Lower lobe of right lung (tissue), 2 donors: ENCODE data around the gene IQGAP2. TPM values are rescaled to one million over a fixed set of nuclear protein-coding genes. Genes with fewer than 3 reads are reported as not detected.

ENCODE experiments used
- ATAC-seq, 2 donors: fragments of 200-7000 bp; cut with Tn5 transposase; one replicate each; pipeline ENCODE4 v1.9.1; 2020 to 2022; ENCODE audit warnings: mild to moderate bottlenecking in 2 of 2, moderate library complexity in 2 of 2
- DNase-seq: peaks from one replicate; pipeline ENCODE4 v3.0.0-alpha.2; 2020
- H3K27ac ChIP-seq: fragments of 200-600 bp; one replicate; pipeline ENCODE4 v1.8.0; 2022
- H3K27me3 ChIP-seq: fragments of 200-600 bp; one replicate; pipeline ENCODE4 v1.8.0; 2022; ENCODE audit warnings: low read depth
- H3K36me3 ChIP-seq: fragments of 200-600 bp; one replicate; pipeline ENCODE4 v1.8.0; 2022; ENCODE audit warnings: mild to moderate bottlenecking
- H3K4me1 ChIP-seq: fragments of 200-600 bp; one replicate; pipeline ENCODE4 v1.8.0; 2022
- H3K4me3 ChIP-seq: fragments of 200-600 bp; one replicate; pipeline ENCODE4 v1.8.0; 2022; ENCODE audit warnings: mild to moderate bottlenecking
- H3K9me3 ChIP-seq: fragments of 200-600 bp; one replicate; pipeline ENCODE4 v1.8.0; 2022
- intact Hi-C: fragments of 100-400 bp; cut with DNase I; formaldehyde crosslinking; loops from one replicate; pipeline ENCODE4 v1.11.0; 2022
- total RNA-seq: library from RNA; stranded (reverse); fragmentation: NEBNext Ultra II Directional; extraction: Animal tissue kit (Norgen Biotek cat#: 25700); gene quantifications from one replicate; pipeline ENCODE4 v1.2.1, GENCODE V29; 2021
- TF ChIP-seq, protein P1 (sequence below): fragments of 200-600 bp; IDR thresholded peaks from one replicate; pipeline ENCODE4 v1.8.0; 2022; ENCODE audit warnings: antibody characterized with exemption, mild to moderate bottlenecking
- donor health status: DM: no; HTN: yes; CAD: no; lungs with severe emphysema.

IQGAP2 gene
- total RNA-seq, 1 donor from 2014 or later, result 42.0 TPM

DNA sequence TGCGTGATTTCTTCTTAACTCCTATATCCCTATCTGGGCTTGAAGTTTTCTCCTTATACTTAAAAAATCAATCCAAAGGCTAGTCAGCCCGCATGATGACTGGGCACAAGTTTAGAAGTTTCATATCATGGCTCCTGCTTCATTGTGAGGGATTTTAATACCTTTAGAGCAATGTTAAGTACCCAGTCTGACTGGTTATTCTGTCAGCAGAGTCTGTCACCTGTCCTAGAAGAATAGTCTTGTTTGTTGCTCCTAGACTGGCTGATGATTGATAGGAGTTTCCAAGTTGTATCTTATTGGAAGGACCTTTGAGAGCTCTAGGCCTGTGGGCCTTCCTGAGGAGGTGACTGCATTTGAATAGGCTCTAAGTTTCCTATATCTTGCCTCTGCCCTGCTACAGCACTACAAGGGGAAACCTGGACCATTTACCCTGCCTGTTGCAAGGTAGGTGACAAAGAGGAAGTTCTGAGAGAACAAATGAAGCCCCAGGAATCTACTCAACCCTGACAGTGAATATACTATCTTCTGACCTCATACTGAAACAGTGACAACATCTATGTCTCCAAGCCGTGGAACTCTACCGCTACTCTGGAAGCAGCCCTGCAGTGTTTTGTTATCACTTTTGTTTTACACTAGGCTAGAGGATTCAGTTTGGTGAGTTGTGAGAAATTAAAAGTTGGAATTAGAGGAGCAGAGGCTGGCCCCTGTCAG, 153.6 kb downstream of the IQGAP2 start:
- TF ChIP-seq, protein P1, sequence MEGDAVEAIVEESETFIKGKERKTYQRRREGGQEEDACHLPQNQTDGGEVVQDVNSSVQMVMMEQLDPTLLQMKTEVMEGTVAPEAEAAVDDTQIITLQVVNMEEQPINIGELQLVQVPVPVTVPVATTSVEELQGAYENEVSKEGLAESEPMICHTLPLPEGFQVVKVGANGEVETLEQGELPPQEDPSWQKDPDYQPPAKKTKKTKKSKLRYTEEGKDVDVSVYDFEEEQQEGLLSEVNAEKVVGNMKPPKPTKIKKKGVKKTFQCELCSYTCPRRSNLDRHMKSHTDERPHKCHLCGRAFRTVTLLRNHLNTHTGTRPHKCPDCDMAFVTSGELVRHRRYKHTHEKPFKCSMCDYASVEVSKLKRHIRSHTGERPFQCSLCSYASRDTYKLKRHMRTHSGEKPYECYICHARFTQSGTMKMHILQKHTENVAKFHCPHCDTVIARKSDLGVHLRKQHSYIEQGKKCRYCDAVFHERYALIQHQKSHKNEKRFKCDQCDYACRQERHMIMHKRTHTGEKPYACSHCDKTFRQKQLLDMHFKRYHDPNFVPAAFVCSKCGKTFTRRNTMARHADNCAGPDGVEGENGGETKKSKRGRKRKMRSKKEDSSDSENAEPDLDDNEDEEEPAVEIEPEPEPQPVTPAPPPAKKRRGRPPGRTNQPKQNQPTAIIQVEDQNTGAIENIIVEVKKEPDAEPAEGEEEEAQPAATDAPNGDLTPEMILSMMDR, result no peak
- no peak for DNase-seq
- Histone ChIP-seq H3K9me3 (no peaks in the 10 kb centered on the region), H3K4me1 (no peaks in the 10 kb centered on the region), H3K4me3 (no peak overlapping the region), H3K36me3 (no peaks in the 10 kb centered on the region), H3K27me3 (no peaks in the 10 kb centered on the region), H3K27ac (no peak overlapping the region)
- peak in 1 of 2 donors; percentile 18 for ATAC-seq
- intact Hi-C loops, result no loop called here

DNA sequence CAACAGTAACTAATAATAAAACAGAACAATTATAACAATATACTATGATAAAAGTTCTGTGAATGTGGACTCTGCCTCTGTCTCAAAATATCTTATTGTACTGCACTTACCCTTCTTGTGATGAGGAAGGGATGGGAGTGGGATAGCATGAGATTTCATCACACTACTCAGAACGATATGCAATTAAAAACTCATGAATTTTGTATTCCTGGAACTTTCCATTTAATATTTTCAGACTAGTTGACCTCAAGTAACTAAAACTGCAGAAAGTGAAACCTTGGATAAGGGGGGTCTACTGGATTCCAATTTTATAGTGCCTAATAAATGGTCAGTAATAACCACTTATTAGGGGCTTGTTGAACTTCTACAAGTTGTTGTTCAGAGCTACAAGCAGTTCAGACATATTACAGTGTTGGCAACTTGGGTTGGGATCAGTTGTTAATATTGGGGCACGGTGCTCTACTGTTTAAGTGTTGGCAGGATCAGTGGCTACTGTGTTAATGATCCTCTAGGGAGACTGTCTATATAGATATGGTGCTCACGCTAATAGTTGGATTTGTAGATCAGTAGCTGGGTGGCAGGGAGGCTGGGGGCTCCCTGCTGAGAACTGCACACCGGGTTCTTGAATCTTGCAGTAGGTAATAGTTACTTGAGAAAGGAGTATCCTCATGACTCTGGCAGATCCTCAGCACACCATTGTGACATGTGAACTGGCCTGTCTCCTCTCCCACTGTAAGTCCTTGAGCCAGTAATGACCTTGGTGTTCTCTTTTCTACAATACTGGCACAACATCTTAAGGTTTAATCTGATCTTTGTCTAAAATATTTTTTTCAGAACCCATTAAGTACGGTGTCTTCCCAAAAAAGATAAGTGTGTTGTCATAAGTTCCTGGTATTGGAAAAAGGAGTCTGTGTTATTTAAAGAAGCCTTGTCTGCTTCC, 158.1 kb downstream of the IQGAP2 start:
- ATAC-seq, result no peak
- TF ChIP-seq, protein P1, result no peak
- Histone ChIP-seq H3K9me3 (no peaks in the 10 kb centered on the region), H3K36me3 (no peaks in the 10 kb centered on the region), H3K27ac (no peak overlapping the region), H3K27me3 (no peaks in the 10 kb centered on the region), H3K4me3 (no peak overlapping the region), H3K4me1 (no peaks in the 10 kb centered on the region)
- intact Hi-C loops, result no loop called here
- no peak for DNase-seq

DNA sequence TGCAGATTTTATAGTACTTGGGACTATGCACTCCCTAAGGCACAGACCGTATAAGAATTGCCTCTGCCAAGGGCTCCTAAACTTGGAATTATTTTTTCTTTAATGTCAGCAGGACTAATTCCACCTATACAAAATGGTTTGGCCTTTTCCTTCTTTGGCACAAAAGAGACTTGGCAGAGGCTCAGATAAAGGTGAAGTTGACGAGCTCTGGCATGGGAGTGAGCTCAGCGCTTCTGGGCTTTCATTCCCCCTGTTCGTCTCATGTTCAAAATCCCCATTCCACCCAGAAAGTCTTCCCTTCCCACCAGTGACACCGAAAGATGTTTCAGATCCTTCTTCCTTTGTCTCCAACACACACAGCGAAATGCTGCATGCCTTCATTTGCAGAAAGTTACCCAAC, 158.9 kb downstream of the IQGAP2 start:
- ATAC-seq, result no peak
- no peaks in the 10 kb centered on the region for H3K4me1 ChIP-seq
- no peak overlapping the region for H3K4me3 ChIP-seq
- H3K27ac ChIP-seq, result no peak overlapping the region
- H3K9me3 ChIP-seq, result no peaks in the 10 kb centered on the region
- intact Hi-C loops, result no loop called here
- H3K36me3 ChIP-seq, result no peaks in the 10 kb centered on the region
- DNase-seq, result no peak
- no peaks in the 10 kb centered on the region for H3K27me3 ChIP-seq
- TF ChIP-seq, protein P1, result no peak

DNA sequence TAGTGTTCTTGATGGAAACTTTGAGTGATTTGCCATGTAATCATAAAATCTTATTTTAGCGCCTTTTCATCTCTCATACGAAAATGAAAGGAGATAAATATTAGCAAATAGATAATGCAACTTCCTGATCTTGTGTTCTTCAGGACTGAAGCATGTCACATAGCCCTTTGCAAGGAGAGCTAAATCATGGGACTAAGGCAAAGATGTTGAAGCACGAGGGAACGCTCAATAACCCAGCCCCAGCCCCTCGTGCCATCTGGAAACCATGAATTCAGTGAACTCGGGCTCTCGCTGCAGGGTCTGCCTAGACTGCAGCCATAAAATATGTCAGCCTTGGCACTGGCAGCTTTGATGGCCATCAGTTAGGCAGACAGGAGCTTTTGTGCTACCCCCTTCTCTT, 161.9 kb downstream of the IQGAP2 start:
- H3K4me1 ChIP-seq, result no peaks in the 10 kb centered on the region
- no peak overlapping the region for H3K27ac ChIP-seq
- TF ChIP-seq, protein P1, result no peak
- no peaks in the 10 kb centered on the region for H3K9me3 ChIP-seq
- H3K4me3 ChIP-seq, result no peak overlapping the region
- DNase-seq (no peak), ATAC-seq (peak in 1 of 2 donors; percentile 17)
- no peaks in the 10 kb centered on the region for H3K27me3 ChIP-seq
- no peaks in the 10 kb centered on the region for H3K36me3 ChIP-seq
- intact Hi-C loops, result no loop called here

DNA sequence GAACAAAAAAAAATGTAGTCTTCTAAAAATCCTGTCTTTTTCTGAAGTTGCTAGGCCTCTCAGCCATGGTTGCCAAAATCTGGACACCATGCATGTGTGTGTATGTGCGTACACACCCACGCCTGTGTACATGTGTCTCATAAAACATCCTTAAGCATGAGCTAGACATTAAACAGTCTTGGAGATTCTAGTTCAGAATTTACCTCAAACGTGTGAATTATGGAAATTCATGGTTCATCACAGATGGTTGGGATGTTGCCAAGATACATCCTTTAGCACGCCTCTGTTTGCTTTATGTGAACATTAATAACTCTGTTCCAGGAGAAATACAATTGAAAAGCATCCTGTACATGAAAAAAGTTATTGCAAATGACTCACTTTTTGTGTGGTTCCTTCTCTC, 167.1 kb downstream of the IQGAP2 start:
- Histone ChIP-seq H3K4me1 (no peaks in the 10 kb centered on the region), H3K27ac (no peak overlapping the region), H3K9me3 (no peaks in the 10 kb centered on the region), H3K27me3 (no peaks in the 10 kb centered on the region), H3K36me3 (no peaks in the 10 kb centered on the region), H3K4me3 (no peak overlapping the region)
- TF ChIP-seq, protein P1, result no peak
- DNase-seq (no peak), ATAC-seq (no peak)
- intact Hi-C loops, result no loop called here
